Stimulated activated CD4-positive, alpha-beta T cell treated with anti-CD3 and anti-CD28 coated beads, Interleukin-4, amount 100 ng/mL, for 48 hours (primary cell): ENCODE data around the gene ENKD1.

ENCODE experiments used
- DNase-seq, 2 donors: peaks; one replicate each; pipeline ENCODE4 v3.0.0-alpha.2; 2020; ENCODE audit warnings: low read depth in 2 of 2

Gene ENKD1

GRCh38 chr16:67663151-67663876 lies 3.2 kb downstream of the ENKD1 start:
- no peak for DNase-seq

DNA sequence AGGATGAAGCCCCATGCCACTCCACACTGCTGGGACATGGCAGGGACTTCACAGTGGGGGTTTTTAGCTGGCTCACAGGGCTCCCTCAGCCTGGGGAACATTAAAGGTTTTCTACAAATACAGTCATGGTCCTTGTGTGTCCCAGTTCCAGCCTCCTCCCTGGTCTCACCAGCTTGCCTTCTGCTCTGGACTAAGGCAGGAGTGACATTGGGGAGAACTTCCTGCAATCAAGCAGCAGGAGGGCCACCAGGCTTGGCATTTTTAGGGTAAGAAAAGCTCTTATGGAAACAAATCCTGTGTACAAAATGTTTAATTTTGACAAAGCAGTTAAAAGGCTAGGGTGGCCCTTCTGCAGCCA lies 3.9 kb downstream of the ENKD1 start:
- DNase-seq, result no peak

- no peak for DNase-seq
Measured at GRCh38 chr16:67661886-67662652, 4.5 kb downstream of the ENKD1 start.

GRCh38 chr16:67661101-67661761 lies 5.3 kb downstream of the ENKD1 start:
- DNase-seq, result no peak

GRCh38 chr16:67660564-67661028 lies 6.0 kb downstream of the ENKD1 start, which contains the start of gene PARD6A:
Gene PARD6A, plus strand, starts transcription at chr16:67660960. Its CDS starts 79 bp downstream, at chr16:67661039.
- peak; percentile 93 to 96 for DNase-seq

DNA sequence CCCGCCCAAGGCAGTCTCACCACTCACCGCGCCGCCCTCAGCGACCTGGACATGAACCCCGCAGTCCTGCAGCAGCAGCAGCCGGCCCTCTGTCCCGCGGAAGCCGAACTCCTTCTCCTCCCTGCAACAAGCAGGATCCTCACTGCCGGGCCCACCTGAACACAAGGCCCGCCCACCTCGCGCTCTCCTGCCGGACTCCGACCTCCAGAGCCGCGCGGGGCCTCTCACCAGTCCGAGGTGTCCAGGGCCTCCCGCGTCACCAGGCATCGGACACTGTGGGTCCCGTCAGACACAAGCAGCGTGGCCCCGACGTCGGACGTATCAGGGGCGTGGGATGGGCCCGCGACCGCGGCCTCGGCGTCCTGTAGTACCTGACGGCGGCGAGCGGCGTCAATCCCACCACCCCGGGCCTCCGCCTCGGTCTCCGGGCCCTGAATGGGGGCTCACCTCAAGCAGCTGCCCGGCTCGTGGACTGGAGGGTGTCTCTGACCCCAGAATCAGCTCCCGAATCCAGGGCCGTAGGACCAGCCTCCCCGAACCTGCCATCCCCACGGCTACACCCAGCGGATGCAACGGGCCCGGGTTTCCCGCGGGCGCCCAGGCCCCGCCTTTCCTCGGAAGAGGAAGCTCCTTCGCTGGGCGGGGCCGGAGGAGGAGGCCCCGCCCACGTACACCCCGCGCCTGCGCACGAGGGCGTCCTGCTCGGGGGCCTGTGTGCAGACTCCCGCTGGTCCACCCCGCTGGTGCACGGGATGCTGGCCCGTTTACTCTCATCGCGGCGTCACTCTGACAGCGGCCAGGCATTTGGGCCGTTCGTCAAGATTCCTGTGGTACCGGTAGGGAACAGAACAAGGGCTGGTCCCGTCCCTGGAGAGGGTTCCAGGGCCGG lies 6.6 kb downstream of the ENKD1 start, which contains the start of gene ACD:
Gene ACD (minus strand): TSS at position 586 of the 889 bp plus-strand sequence. CDS start 40 bp downstream, at position 546.
- DNase-seq, result peak; percentile 91 to 92

DNA sequence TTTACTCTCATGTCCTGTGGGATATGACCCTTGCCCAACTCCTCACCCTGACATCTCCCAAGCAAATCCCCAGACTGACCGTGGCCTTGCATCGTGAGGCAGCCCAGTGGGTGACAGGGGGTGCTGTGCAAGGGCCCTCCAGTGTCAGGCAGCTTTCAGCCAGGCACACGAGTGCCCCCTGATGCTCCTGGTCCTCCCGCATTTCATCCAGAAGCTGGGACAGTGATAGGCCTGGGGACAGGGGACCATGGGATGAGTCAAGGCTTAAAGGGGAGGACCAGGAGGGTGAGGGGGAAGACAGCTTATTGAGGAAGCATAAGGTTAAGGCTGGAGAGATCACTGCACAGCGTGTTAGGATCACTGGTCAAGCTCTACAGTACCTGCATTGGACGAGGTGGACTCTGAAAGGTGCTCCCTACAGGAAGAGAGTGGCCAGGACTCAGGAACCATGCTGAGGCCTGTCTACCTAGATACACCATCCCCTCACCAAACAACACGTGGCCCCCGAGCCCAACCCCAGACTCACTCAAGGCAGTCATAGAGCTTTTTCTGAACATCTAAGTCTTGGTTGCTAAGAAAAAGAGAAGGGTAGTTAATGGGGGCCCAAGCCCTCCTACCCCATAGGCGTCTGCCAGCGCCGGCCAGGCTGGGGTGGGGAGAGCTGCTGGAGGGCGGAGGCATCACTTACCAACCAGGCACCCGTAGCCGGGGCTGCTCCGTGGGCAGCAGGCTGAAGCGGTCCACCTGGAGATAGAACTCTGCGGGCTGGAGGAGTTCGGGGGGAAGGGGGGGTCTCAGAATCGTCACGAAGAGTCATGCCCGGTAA lies 7.5 kb downstream of the ENKD1 start:
- DNase-seq, result no peak

GRCh38 chr16:67657751-67658518 lies 8.6 kb downstream of the ENKD1 start:
- DNase-seq, result no peak

DNA sequence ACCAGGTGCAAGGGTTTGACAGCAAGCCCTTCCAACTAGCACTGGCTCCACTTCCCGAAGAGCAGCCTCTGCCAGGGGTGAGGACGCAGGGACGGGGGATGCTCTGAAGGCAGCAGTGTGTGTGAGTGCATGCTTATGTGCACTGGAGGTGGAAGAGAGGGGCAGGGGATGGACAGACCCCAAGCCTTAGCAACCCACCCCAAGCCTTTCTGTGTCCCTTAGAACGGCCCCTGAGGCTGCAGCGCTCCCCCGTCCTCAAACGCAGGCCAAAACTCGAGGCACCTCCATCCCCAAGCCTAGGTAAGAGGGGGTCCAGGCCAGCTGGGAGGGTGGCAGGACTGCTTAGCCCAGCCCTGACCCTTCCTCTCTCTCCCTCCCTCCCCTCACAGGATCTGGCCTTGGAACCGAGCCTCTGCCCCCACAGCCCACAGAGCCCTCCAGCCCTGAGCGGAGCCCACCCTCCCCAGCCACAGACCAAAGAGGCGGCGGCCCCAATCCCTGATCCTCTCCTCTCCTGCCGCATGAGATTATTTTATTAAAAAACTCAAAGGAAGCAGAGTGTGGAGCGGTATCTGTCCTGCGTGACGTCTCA lies 9.4 kb downstream of the ENKD1 start:
- no peak for DNase-seq

GRCh38 chr16:67656344-67657016 lies 10.1 kb downstream of the ENKD1 start:
- DNase-seq, result no peak

- DNase-seq, result no peak
Measured at GRCh38 chr16:67655363-67655762, 11.2 kb downstream of the ENKD1 start.

GRCh38 chr16:67654403-67654911 lies 12.1 kb downstream of the ENKD1 start:
- DNase-seq, result no peak

DNA sequence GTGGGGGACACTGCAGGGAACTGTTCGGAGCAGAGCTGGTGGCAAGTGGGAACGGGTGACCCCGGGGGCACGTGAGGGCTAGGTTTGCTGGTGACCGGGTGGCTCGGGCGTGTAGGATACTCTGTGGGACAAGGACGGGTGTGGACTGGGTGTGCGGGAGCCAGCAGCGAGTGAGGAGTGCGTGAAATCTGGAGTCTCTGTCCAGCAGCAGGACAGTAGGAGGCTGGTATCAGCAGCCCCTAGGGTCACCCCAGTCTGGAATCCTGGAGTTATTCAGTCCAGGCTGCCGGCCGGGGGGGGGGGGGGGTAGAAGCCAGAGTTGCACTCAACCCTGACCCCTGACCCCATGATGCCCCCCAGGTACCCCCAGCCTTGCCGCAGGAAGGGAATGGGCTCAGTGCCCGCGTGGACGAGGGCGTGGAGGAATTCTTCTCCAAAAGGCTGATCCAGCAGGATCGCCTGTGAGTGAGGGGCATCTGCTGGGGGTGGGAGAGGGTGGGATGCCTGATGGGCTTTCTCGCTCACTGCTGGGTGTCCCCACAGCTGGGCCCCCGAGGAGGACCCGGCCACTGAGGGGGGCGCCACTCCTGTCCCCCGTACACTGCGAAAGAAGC lies 12.7 kb downstream of the ENKD1 start:
- no peak for DNase-seq

- DNase-seq, result no peak
Measured at GRCh38 chr16:67653128-67653788, 13.3 kb downstream of the ENKD1 start.

- no peak for DNase-seq
Measured at GRCh38 chr16:67652578-67653127, 13.9 kb downstream of the ENKD1 start.

- no peak for DNase-seq
Measured at GRCh38 chr16:67651847-67652246, 14.7 kb downstream of the ENKD1 start.

DNA sequence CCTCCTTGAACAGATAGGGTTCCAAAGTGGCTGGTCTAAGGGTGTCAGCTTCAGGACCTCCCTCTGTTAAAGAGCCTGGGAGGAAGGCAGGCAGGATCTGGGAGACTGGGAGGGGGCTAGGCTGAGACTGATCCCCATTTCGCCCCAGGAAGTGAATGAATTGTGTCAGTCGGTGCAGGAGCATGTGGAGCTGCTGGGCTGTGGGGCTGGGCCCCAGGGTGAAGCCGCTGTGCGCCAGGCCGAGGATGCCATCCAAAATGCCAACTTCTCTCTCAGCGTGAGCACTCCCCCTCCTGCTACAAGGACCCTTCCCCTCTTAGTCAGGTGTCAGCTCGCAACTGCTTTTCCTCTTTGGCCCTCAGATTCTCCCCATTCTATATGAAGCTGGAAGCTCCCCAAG lies 15.5 kb downstream of the ENKD1 start:
- DNase-seq, result no peak
